ENCODE measurements around the gene CHD9.

CHD9 gene

DNA sequence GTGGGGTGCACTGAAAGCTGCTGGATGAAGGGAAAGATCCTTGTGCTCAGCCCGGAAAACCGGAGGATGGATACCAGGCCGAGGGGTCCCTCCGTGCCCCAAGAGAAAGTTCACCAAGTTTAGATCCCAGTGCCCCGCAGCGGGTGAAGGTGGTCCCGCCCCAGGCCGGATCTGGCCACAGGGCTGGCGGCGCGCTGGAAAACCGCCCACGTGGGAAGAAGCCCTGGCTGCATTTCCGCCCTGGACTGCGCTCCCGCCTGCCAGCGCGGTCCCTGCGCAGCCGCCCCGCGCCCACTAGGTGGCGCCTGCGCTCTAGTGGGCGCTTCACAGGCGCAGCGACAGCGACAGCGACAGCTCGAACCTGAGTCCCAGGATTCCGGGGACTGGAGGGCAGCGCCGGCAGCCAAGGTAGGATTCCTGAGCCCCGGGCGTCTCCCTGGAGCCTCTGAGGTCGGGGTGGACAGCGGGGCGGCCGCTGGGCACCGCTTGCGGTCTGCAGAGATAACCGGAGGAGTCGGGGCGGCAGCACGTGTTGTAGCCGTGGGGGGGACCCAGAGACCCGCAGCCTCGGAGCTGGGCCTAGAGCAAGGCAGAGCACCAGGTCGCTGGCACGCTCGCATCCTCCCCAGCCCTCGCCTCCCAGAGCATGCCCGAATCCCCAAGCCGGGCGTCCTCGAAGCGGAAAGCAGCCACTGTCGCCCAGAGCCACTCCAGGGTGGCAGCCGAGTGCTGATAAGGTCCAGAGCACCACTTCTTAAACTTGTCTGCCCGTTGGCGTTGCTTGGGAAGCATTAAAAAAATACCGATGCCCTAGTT lies at the start of gene CHD9 (continued):
- no peak for TF ChIP-seq ZNF350 (tag by site-specific recombination; IDR thresholded peaks at IDR 0.05)
- TF ChIP-seq ZNF292 (tag by site-specific recombination; IDR thresholded peaks at IDR 0.05; ENCODE audit: borderline replicate concordance, low read depth): no peak
- TF ChIP-seq ZBTB49 (tag by site-specific recombination; IDR thresholded peaks at IDR 0.05; ENCODE audit: low read depth): no peak
- peak; percentile 62; the same call in 1 of the 2 replicates for TF ChIP-seq ZFP37 (tag by site-specific recombination; IDR thresholded peaks at IDR 0.05)
- no peak for TF ChIP-seq ZNF596 (tag by site-specific recombination; IDR thresholded peaks at IDR 0.05)
- TF ChIP-seq ZNF302 (tag by site-specific recombination; IDR thresholded peaks at IDR 0.05; ENCODE audit: low read depth): no peak
- TF ChIP-seq ZNF24 (tag by site-specific recombination; IDR thresholded peaks at IDR 0.05): no peak
- TF ChIP-seq ZNF394 (tag by site-specific recombination; IDR thresholded peaks at IDR 0.05; ENCODE audit: borderline replicate concordance): no peak
- peak; percentile 89 for TF ChIP-seq ZNF2 (tag by site-specific recombination; IDR thresholded peaks at IDR 0.05)
- no peak for TF ChIP-seq ZNF530 (tag by site-specific recombination; IDR thresholded peaks at IDR 0.05; ENCODE audit: low read depth)
- TF ChIP-seq PRDM1 (tag by site-specific recombination; IDR thresholded peaks at IDR 0.05): no peak
- TF ChIP-seq ZFHX2 (tag by site-specific recombination; conservative IDR thresholded peaks at IDR 0.05): peak; percentile 70
- peak; percentile 29; the same call in 1 of the 2 replicates for TF ChIP-seq GLIS2 (tag by site-specific recombination; IDR thresholded peaks at IDR 0.05)
- TF ChIP-seq, protein P1, sequence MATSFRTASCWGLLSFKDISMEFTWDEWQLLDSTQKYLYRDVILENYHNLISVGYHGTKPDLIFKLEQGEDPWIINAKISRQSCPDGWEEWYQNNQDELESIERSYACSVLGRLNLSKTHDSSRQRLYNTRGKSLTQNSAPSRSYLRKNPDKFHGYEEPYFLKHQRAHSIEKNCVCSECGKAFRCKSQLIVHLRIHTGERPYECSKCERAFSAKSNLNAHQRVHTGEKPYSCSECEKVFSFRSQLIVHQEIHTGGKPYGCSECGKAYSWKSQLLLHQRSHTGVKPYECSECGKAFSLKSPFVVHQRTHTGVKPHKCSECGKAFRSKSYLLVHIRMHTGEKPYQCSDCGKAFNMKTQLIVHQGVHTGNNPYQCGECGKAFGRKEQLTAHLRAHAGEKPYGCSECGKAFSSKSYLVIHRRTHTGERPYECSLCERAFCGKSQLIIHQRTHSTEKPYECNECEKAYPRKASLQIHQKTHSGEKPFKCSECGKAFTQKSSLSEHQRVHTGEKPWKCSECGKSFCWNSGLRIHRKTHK (tag by site-specific recombination; IDR thresholded peaks at IDR 0.05): no peak
- TF ChIP-seq, protein P2, sequence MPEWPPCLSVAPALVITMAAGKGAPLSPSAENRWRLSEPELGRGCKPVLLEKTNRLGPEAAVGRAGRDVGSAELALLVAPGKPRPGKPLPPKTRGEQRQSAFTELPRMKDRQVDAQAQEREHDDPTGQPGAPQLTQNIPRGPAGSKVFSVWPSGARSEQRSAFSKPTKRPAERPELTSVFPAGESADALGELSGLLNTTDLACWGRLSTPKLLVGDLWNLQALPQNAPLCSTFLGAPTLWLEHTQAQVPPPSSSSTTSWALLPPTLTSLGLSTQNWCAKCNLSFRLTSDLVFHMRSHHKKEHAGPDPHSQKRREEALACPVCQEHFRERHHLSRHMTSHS (tag by site-specific recombination; IDR thresholded peaks at IDR 0.05): no peak
- no peak for TF ChIP-seq ZNF239 (tag by site-specific recombination; IDR thresholded peaks at IDR 0.05)
- TF ChIP-seq ZNF140 (tag by site-specific recombination; IDR thresholded peaks at IDR 0.05): no peak
- no peak for TF ChIP-seq OVOL3 (tag by site-specific recombination; IDR thresholded peaks at IDR 0.05)
- no peak for TF ChIP-seq ZNF610 (tag by site-specific recombination; IDR thresholded peaks at IDR 0.05; ENCODE audit: borderline replicate concordance)
- TF ChIP-seq ZFP69B (tag by site-specific recombination; IDR thresholded peaks at IDR 0.05): peak; percentile 73
- TF ChIP-seq SETDB1 (IDR thresholded peaks at IDR 0.05; ENCODE audit: insufficient read length, low read length): no peak
- TF ChIP-seq ZNF10 (tag by site-specific recombination; IDR thresholded peaks at IDR 0.05): peak; percentile 38; the same call in 1 of the 2 replicates
- no peak for TF ChIP-seq WT1 (tag by site-specific recombination; IDR thresholded peaks at IDR 0.05)
- no peak for TF ChIP-seq KLF16 (tag by site-specific recombination; IDR thresholded peaks at IDR 0.05)
- TF ChIP-seq ZNF623 (tag by site-specific recombination; IDR thresholded peaks at IDR 0.05): no peak
- TF ChIP-seq ZNF529 (tag by site-specific recombination; IDR thresholded peaks at IDR 0.05; ENCODE audit: insufficient replicate concordance): no peak
- TF ChIP-seq, protein P3, sequence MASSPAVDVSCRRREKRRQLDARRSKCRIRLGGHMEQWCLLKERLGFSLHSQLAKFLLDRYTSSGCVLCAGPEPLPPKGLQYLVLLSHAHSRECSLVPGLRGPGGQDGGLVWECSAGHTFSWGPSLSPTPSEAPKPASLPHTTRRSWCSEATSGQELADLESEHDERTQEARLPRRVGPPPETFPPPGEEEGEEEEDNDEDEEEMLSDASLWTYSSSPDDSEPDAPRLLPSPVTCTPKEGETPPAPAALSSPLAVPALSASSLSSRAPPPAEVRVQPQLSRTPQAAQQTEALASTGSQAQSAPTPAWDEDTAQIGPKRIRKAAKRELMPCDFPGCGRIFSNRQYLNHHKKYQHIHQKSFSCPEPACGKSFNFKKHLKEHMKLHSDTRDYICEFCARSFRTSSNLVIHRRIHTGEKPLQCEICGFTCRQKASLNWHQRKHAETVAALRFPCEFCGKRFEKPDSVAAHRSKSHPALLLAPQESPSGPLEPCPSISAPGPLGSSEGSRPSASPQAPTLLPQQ (tag by site-specific recombination; IDR thresholded peaks at IDR 0.05): peak; percentile 83
- TF ChIP-seq ZNF221 (tag by site-specific recombination; IDR thresholded peaks at IDR 0.05; ENCODE audit: borderline replicate concordance): no peak
- no peak for TF ChIP-seq ZNF747 (tag by site-specific recombination; IDR thresholded peaks at IDR 0.05)
- no peak for TF ChIP-seq ZNF133 (tag by site-specific recombination; IDR thresholded peaks at IDR 0.05)
- no peak for TF ChIP-seq ZNF184 (tag by site-specific recombination; IDR thresholded peaks at IDR 0.05)
- TF ChIP-seq GLI2 (tag by site-specific recombination; IDR thresholded peaks at IDR 0.05; ENCODE audit: borderline replicate concordance, low read depth): no peak
- TF ChIP-seq ZNF335 (tag by site-specific recombination; conservative IDR thresholded peaks at IDR 0.05): peak; percentile 70
- TF ChIP-seq ZNF664 (tag by site-specific recombination; IDR thresholded peaks at IDR 0.05): no peak
- no peak; the same call in 1 of the 2 replicates for TF ChIP-seq REPIN1 (tag by site-specific recombination; IDR thresholded peaks at IDR 0.05; ENCODE audit: low read depth)
- TF ChIP-seq MYNN (tag by site-specific recombination; IDR thresholded peaks at IDR 0.05; ENCODE audit: borderline replicate concordance): no peak

All from HEK293 (cell line).